Breast epithelium (tissue), 4 donors: ENCODE measurements around the gene CDC42SE2. TPM values are rescaled to one million over a fixed set of nuclear protein-coding genes. Genes with fewer than 3 reads are reported as not detected.

Source experiments
- DNase-seq, 2 donors: peaks; one replicate each; pipeline ENCODE4 v3.0.0-alpha.2; 2019; ENCODE audit warnings: low spot score in 2 of 2
- H3K27ac ChIP-seq, 2 donors: fragments of 200-600 bp; sonication (generic) in 1 of 2; one replicate each; pipeline ENCODE4 v1.5.1; 2016 to 2019; ENCODE audit warnings: mild to moderate bottlenecking in 1 of 2
- H3K27me3 ChIP-seq, 2 donors: fragments of 200-600 bp; sonication (generic) in 1 of 2; one replicate each; pipeline versions ENCODE4 v1.5.1 to v1.6.0; 2017 to 2019; ENCODE audit warnings: control low read depth in 1 of 2, mild to moderate bottlenecking in 1 of 2
- H3K36me3 ChIP-seq: fragments of 200-600 bp; one replicate; pipeline ENCODE4 v1.5.1; 2019
- H3K4me1 ChIP-seq, 2 donors: fragments of 200-600 bp; sonication (generic); one replicate each; pipeline ENCODE4 v1.5.1; 2016 to 2019; ENCODE audit warnings: control low read depth in 1 of 2
- H3K4me3 ChIP-seq, 3 donors: fragments of 200-600 bp; sonication (generic); 1 replicate in 2 of 3; 2 replicates in 1 of 3; pipeline ENCODE4 v1.5.1; 2016 to 2019; ENCODE audit warnings: mild to moderate bottlenecking in 3 of 3, moderate library complexity in 2 of 3
- H3K9me3 ChIP-seq, 2 donors: fragments of 200-600 bp; sonication (generic) in 1 of 2; one replicate each; pipeline ENCODE4 v1.5.1; 2016 to 2019; ENCODE audit warnings: control low read depth in 1 of 2
- CTCF ChIP-seq, 3 donors: fragments of 450-650 bp; IDR thresholded peaks; one replicate each; pipeline ENCODE4 v1.5.1; 2016 to 2017; ENCODE audit warnings: antibody characterized with exemption in 3 of 3, mild to moderate bottlenecking in 3 of 3, moderate library complexity in 3 of 3
- POLR2A ChIP-seq: fragments of 450-650 bp; IDR thresholded peaks from one replicate; pipeline ENCODE4 v1.6.1; 2016; ENCODE audit warnings: antibody characterized with exemption, mild to moderate bottlenecking, moderate library complexity
- POLR2AphosphoS5 ChIP-seq, 3 donors: sonication (generic); formaldehyde crosslinking; IDR thresholded peaks; one replicate each; pipeline ENCODE4 v1.6.1; 2017; ENCODE audit warnings: antibody characterized with exemption in 3 of 3
- intact Hi-C: fragments of 100-400 bp; cut with DNase I; formaldehyde crosslinking; loops from one replicate; pipeline ENCODE4 v1.15.1; 2023; ENCODE audit warnings: low total_unique reads
- total RNA-seq, 3 donors: library from RNA; depleted of rRNA; stranded (reverse); fragments of >200 nt; gene quantifications; one replicate each; pipeline ENCODE4 v1.1.0, GENCODE V29; 2016

The CDC42SE2 gene
- total RNA-seq, 3 donors from 2014 or later = 39.4 to 82.8 (median 41.0) TPM

DNA sequence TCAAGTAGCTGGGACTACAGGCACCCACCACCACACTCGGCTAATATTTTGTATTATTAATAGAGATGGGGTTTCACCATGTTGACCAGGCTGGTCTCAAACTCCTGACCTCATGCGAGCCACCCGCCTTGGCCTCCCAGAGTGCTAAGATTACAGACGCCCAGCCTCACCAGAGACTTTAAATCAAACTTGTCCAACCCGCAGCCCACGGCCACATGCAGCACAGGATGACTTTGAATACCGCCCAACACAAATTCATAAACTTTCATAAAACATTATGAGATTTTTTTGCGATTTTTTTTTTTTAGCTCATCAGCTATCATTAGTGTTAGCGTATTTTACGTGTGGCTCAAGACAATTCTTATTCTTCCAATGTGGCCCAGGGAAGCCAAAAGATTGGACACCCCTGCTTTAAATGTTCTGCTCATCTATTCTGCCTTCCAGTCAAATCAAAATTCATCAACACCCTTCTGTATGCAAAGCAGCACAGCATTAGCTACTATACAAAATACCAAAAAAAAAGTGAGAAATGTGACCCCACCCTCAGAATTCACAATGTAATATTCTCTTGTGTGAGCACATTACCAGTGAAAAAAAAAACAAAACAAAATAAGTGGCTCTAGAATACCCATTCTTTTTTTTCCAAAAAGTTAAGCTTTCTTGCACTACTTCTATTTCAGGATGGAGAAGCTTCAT lies 42.7 kb upstream of the CDC42SE2 start:
- no peaks in the 10 kb centered on the region for H3K9me3 ChIP-seq
- intact Hi-C loops = no loop called here
- H3K36me3 ChIP-seq = no peaks in the 10 kb centered on the region
- no peaks in the 10 kb centered on the region for H3K4me1 ChIP-seq
- no peaks in the 10 kb centered on the region for H3K27me3 ChIP-seq
- TF ChIP-seq POLR2AphosphoS5 (IDR thresholded peaks at IDR 0.05) (no peak), POLR2A (no peak), CTCF (IDR thresholded peaks at IDR 0.05) (no peak)
- DNase-seq = no peak
- no peak overlapping the region for H3K4me3 ChIP-seq
- no peak overlapping the region for H3K27ac ChIP-seq

GRCh38 chr5:131221888-131222287 lies 42.0 kb upstream of the CDC42SE2 start:
- no peak for DNase-seq
- no peak for TF ChIP-seq CTCF (IDR thresholded peaks at IDR 0.05)
- no peak for TF ChIP-seq POLR2A
- TF ChIP-seq POLR2AphosphoS5 (IDR thresholded peaks at IDR 0.05) = no peak
- intact Hi-C loops = no loop called here
- Histone ChIP-seq H3K4me3 (no peak overlapping the region), H3K27me3 (no peaks in the 10 kb centered on the region), H3K9me3 (no peaks in the 10 kb centered on the region), H3K27ac (no peak overlapping the region), H3K4me1 (no peaks in the 10 kb centered on the region), H3K36me3 (no peaks in the 10 kb centered on the region)

DNA sequence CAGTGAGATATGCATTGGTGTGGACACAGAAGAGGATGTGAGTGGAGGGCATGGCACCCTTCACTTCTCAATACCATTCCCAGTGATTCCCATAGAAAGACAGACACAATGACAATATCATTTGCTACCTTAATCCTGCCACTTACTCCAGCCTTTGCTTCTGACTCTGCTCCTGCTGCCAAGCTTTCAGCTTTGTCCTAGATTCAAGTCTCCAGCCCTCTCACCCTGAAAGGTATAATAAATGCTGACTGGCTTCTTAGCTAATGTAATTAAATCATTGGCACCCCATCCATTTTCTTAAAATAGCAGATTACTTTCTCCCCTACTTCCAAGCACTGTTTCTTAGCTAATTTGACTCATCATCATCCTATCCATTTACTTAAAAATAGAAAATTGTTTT lies 41.1 kb upstream of the CDC42SE2 start:
- Histone ChIP-seq H3K9me3 (no peaks in the 10 kb centered on the region), H3K4me1 (no peaks in the 10 kb centered on the region), H3K27me3 (no peaks in the 10 kb centered on the region), H3K4me3 (no peak overlapping the region), H3K27ac (no peak overlapping the region), H3K36me3 (no peaks in the 10 kb centered on the region)
- intact Hi-C loops = no loop called here
- TF ChIP-seq POLR2AphosphoS5 (IDR thresholded peaks at IDR 0.05) (no peak), POLR2A (no peak), CTCF (IDR thresholded peaks at IDR 0.05) (no peak)
- DNase-seq = no peak

DNA sequence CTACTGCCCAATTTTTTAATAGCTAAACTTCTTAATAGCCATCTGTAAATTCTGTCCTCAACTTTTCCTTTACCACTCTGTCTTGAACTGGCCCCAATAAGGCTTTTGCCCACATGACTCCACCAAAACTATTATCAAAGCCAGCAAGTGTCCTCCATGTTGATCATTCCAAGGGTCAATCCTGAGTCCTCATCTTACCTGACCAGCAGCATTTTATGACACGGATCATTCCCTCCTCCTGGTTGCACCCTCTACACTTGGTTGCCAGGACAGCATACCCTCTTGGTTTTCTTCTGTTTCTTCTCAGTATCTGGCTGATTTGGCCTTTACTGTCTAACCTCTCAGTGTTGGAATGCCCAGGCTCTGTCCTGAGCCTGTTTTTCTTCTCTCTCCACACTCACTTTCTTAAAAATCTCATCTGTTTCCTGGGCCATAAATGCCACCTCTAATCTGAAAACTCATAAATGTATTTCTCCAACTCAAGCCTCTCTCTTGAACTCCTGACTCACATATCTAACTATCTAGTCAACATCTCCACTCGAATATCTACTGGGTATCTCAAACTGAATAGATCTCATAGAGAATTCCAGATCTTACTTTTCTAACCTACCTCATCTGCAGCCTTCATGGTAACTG lies 40.0 kb upstream of the CDC42SE2 start:
- H3K9me3 ChIP-seq = no peaks in the 10 kb centered on the region
- H3K36me3 ChIP-seq = no peaks in the 10 kb centered on the region
- TF ChIP-seq POLR2AphosphoS5 (IDR thresholded peaks at IDR 0.05) (no peak), POLR2A (no peak), CTCF (IDR thresholded peaks at IDR 0.05) (no peak)
- no peak overlapping the region for H3K27ac ChIP-seq
- H3K27me3 ChIP-seq = no peaks in the 10 kb centered on the region
- H3K4me1 ChIP-seq = no peaks in the 10 kb centered on the region
- intact Hi-C loops = no loop called here
- H3K4me3 ChIP-seq = no peak overlapping the region
- no peak for DNase-seq

DNA sequence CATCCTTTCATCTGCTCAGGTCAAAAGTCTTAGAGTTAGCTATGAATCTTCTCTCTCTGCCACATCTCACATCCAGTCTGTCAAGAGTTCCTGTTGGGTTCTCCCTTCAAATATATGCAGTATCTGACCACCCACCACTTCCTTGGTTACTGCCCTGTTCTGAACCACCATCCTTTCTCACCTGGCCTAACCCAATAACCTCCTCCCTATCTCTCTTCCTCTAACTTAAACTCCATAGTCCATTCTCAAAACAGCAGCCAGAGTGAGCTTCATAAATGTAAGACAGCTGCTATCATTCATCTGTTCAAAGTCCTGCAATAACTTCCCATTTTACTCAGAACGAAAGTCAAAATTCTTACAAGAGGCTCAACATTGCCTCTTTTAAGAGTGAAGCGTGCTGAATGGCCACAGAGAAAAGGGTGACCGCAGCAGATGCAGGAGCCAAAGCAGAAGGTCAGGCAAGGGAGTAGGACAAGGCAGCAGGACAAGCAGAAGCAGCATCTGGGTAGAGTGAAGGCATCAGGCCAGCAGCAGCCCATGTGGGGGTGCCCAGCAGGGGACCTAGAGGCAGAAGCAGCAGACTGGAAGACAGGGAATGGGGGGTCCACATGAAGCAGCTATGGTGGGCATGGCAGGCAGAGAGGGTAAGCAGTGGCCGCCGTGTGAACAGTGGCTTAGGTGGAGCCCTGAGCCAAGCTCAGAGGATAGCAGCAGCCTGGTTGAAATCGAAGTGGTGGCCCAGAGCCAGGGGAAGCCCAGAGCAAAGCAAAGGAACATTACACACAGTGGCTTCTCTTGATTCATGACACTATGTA lies 39.3 kb upstream of the CDC42SE2 start:
- TF ChIP-seq CTCF (IDR thresholded peaks at IDR 0.05) (no peak), POLR2A (no peak), POLR2AphosphoS5 (IDR thresholded peaks at IDR 0.05) (no peak)
- Histone ChIP-seq H3K27me3 (no peaks in the 10 kb centered on the region), H3K4me3 (no peak overlapping the region), H3K36me3 (no peaks in the 10 kb centered on the region), H3K9me3 (no peaks in the 10 kb centered on the region), H3K4me1 (no peaks in the 10 kb centered on the region), H3K27ac (no peak overlapping the region)
- intact Hi-C loops = no loop called here
- no peak for DNase-seq
